HepG2 (cell line): ENCODE measurements around the gene PDXDC1. TPM values are rescaled to one million over a fixed set of nuclear protein-coding genes. Genes with fewer than 3 reads are reported as not detected.
"Not testable (repeated sequence)": the region's sequence is repeated elsewhere in the genome, so short reads cannot be mapped to it uniquely, and the experiment has no call there.

Experiments
- ATF4 ChIP-seq, 2 experiments: fragments of 450-650 bp in 1 of 2; sonication (generic) in 1 of 2; formaldehyde crosslinking; IDR thresholded peaks; 2 replicates each; pipeline versions ENCODE4 v1.5.0 to v1.8.0; 2020 to 2022; ENCODE audit warnings: mild to moderate bottlenecking in 1 of 2, missing genetic modification reagents in 1 of 2
- CSRNP1 ChIP-seq: sonication (generic); formaldehyde crosslinking; IDR thresholded peaks from 2 replicates; pipeline ENCODE4 v1.8.1; 2023; ENCODE audit warnings: mild to moderate bottlenecking, missing genetic modification reagents
- FOXO1 ChIP-seq: sonication (generic); formaldehyde crosslinking; IDR thresholded peaks from 2 replicates; pipeline ENCODE4 v1.4.0; 2020; ENCODE audit warnings: missing genetic modification reagents
- HNF4G ChIP-seq, 2 experiments: sonication (generic) in 1 of 2; formaldehyde crosslinking in 1 of 2; IDR thresholded peaks; 2 replicates each; pipeline versions ENCODE4 v1.4.0 to v1.6.1; 2011 to 2020; ENCODE audit warnings: borderline replicate concordance in 2 of 2, low read depth in 2 of 2, mild to moderate bottlenecking in 2 of 2, low read length in 1 of 2, missing genetic modification reagents in 1 of 2, moderate library complexity in 1 of 2
- KDM6A ChIP-seq: IDR thresholded peaks from 2 replicates; pipeline ENCODE4 v1.6.1; 2016; ENCODE audit warnings: low read depth
- MED8 ChIP-seq: sonication (generic); formaldehyde crosslinking; IDR thresholded peaks from 2 replicates; pipeline ENCODE4 v1.8.1; 2023; ENCODE audit warnings: mild to moderate bottlenecking, missing genetic modification reagents; ENCODE audit not compliant: insufficient replicate concordance
- MYPOP ChIP-seq: sonication (generic); formaldehyde crosslinking; IDR thresholded peaks from 2 replicates; pipeline ENCODE4 v1.8.1; 2023; ENCODE audit warnings: mild to moderate bottlenecking, moderate library complexity, missing genetic modification reagents
- SKIL ChIP-seq: sonication (generic); formaldehyde crosslinking; IDR thresholded peaks from 2 replicates; pipeline ENCODE4 v1.8.0; 2022; ENCODE audit warnings: missing genetic modification reagents, mild to moderate bottlenecking, moderate library complexity, borderline replicate concordance
- SOX13 ChIP-seq, 3 experiments: fragments of 450-650 bp in 1 of 3; sonication (generic) in 1 of 3; formaldehyde crosslinking in 1 of 3; IDR thresholded peaks in 2 of 3; conservative IDR thresholded peaks in 1 of 3; 2 replicates each; pipeline versions ENCODE4 v1.5.0 to v1.6.1; 2016 to 2020; ENCODE audit warnings: antibody characterized with exemption in 1 of 3, mild to moderate bottlenecking in 1 of 3, missing compliant biosample characterization in 1 of 3, missing genetic modification reagents in 1 of 3, moderate library complexity in 1 of 3
- ZNF225 ChIP-seq: sonication (generic); formaldehyde crosslinking; IDR thresholded peaks from 2 replicates; pipeline ENCODE4 v1.4.0; 2020; ENCODE audit warnings: mild to moderate bottlenecking, missing genetic modification reagents
- ZNF605 ChIP-seq: sonication (generic); formaldehyde crosslinking; IDR thresholded peaks from 2 replicates; pipeline ENCODE4 v1.8.0; 2022; ENCODE audit warnings: mild to moderate bottlenecking, missing genetic modification reagents
- ZNF691 ChIP-seq: sonication (generic); formaldehyde crosslinking; IDR thresholded peaks from 2 replicates; pipeline ENCODE4 v1.4.0; 2020; ENCODE audit warnings: missing genetic modification reagents, low read depth, mild to moderate bottlenecking, borderline replicate concordance
- ZNF703 ChIP-seq: sonication (generic); formaldehyde crosslinking; IDR thresholded peaks from 2 replicates; pipeline ENCODE4 v1.5.1; 2020; ENCODE audit warnings: missing genetic modification reagents, mild to moderate bottlenecking, moderate library complexity, borderline replicate concordance
- ZNF704 ChIP-seq: sonication (generic); formaldehyde crosslinking; IDR thresholded peaks from 2 replicates; pipeline ENCODE4 v1.8.1; 2023; ENCODE audit warnings: mild to moderate bottlenecking, inconsistent platforms, moderate library complexity, missing genetic modification reagents, borderline replicate concordance
- ZNF747 ChIP-seq: sonication (generic); formaldehyde crosslinking; IDR thresholded peaks from 2 replicates; pipeline ENCODE4 v1.8.1; 2023; ENCODE audit warnings: missing genetic modification reagents, mild to moderate bottlenecking, borderline replicate concordance
- ZNF883 ChIP-seq: sonication (generic); formaldehyde crosslinking; IDR thresholded peaks from 2 replicates; pipeline ENCODE4 v1.5.1; 2020; ENCODE audit warnings: mild to moderate bottlenecking, missing genetic modification reagents; ENCODE audit errors: not compliant biosample characterization
- ZSCAN31 ChIP-seq: sonication (generic); formaldehyde crosslinking; IDR thresholded peaks from 2 replicates; pipeline ENCODE4 v1.5.0; 2020; ENCODE audit warnings: low read depth, mild to moderate bottlenecking, missing genetic modification reagents
- polyA plus RNA-seq, 8 experiments: library from polyadenylated mRNA; depleted of rRNA in 3 of 8; stranded (reverse) in 7 of 8; unstranded in 1 of 8; fragments of >200 nt; fragmentation: Illumina TruSeq in 4 of 8; extraction: Trizol in 4 of 8; gene quantifications; 2 replicates each; pipeline versions ENCODE4 v1.2.1 to v1.2.3, GENCODE V29; 2011 to 2016; ENCODE audit warnings: low read depth in 4 of 8, missing spikeins in 1 of 8, mixed read lengths in 1 of 8; ENCODE audit not compliant: insufficient read depth in 1 of 8
- total RNA-seq, 5 experiments: library from RNA; depleted of rRNA; stranded (reverse); fragments of >200 nt; fragmentation: Illumina TruSeq; extraction: Trizol; gene quantifications; 2 replicates each; pipeline ENCODE4 v1.2.3, GENCODE V29; 2016; ENCODE audit warnings: low read depth in 1 of 5

PDXDC1 gene
- total and polyA plus RNA-seq, 2 of the 13 experiments (the other 11 are each of a cell fraction or from before 2014, with no cell fraction given): 133 to 169 TPM

GRCh38 chr16:14974656-14975417 lies at the start of gene PDXDC1 (continued):
- TF ChIP-seq ZNF704 (CRISPR knock-in tag): peak; percentile 91
- not testable (repeated sequence) for TF ChIP-seq HNF4G (IDR thresholded peaks at IDR 0.05; ENCODE audit: borderline replicate concordance, low read depth, low read length); SOX13 (IDR thresholded peaks at IDR 0.05)
- TF ChIP-seq HNF4G (CRISPR knock-in tag; IDR thresholded peaks at IDR 0.05; ENCODE audit: borderline replicate concordance, low read depth): peak; percentile 58; the same call in 1 of the 2 replicates
- TF ChIP-seq SKIL: peak; percentile 63; the same call in 1 of the 2 replicates
- peak; percentile 85; the same call in 1 of the 2 replicates for TF ChIP-seq CSRNP1
- TF ChIP-seq ZNF883 (CRISPR knock-in tag): peak; percentile 86
- 0 out of 2 replicates have a peak, but pooled peaks have one; percentile 10 for TF ChIP-seq KDM6A (CRISPR knock-in tag)
- TF ChIP-seq ZNF225: 0 out of 2 replicates have a peak, but pooled peaks have one; percentile 59
- peak; percentile 83 for TF ChIP-seq MYPOP
- peak in 1 of 2 experiments; percentile 60; a peak in 1 of 4 replicates for TF ChIP-seq SOX13 (CRISPR knock-in tag; conservative IDR thresholded peaks at IDR 0.05 in 1 of 2, IDR thresholded peaks at IDR 0.05 in 1 of 2)
- peak; percentile 84; the same call in 1 of the 2 replicates for TF ChIP-seq ZNF703 (CRISPR knock-in tag)
- TF ChIP-seq ZNF605: peak; percentile 15; the same call in 1 of the 2 replicates
- TF ChIP-seq MED8 (CRISPR knock-in tag): peak; percentile 79
- peak; percentile 67 for TF ChIP-seq FOXO1
- TF ChIP-seq ZNF747 (CRISPR knock-in tag): 0 out of 2 replicates have a peak, but pooled peaks have one; percentile 52
- peak; percentile 83 for TF ChIP-seq ZNF691 (CRISPR knock-in tag)
- peak in 1 of 2 experiments; percentile 23; a peak in 1 of 4 replicates for TF ChIP-seq ATF4 (CRISPR knock-in tag; IDR thresholded peaks at IDR 0.05)
- peak; percentile 78 for TF ChIP-seq ZSCAN31 (CRISPR knock-in tag)
